Measurements from ENCODE around the gene RGS8.

The RGS8 gene

DNA sequence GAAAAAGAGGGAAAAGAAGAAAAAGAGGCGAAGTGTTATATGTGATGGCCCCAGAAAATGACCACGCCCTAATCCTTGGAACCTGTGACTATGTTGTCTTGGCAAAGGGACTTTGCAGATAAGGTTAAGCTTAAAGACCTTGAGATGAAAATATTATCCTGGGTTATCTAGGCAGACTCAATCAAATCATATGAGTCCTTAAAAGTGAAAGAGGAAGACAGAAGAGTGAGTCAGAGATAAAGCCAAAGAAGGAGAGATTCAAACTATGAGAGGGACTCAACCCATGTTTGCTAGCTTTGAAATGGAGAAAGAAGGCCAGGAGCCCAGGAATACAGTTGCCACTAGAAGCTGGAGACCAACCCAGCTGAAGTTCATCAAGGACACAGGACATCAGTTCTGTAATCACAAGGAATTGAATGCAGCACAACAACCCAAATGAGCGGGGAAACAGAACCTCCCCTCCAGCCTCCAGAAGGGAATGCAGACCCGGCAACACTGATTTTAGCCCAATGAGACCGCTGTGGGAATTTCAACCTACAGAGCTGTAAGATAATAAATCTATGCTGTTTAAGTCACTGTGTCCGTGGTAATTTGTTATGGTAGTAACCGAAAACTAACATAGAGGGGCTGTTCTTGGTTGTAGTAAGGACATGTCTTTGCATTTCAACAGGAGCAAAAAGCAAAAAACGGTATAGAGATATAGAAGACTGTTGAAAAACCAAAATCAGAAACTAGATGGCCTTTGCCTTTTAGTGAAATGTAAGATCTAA lies 4.2 kb upstream of the RGS8 start:
- H3K4me3 ChIP-seq (ENCODE audit: control insufficient read depth, low read depth, low read length) = no peak overlapping the region
- TF ChIP-seq, protein P1, sequence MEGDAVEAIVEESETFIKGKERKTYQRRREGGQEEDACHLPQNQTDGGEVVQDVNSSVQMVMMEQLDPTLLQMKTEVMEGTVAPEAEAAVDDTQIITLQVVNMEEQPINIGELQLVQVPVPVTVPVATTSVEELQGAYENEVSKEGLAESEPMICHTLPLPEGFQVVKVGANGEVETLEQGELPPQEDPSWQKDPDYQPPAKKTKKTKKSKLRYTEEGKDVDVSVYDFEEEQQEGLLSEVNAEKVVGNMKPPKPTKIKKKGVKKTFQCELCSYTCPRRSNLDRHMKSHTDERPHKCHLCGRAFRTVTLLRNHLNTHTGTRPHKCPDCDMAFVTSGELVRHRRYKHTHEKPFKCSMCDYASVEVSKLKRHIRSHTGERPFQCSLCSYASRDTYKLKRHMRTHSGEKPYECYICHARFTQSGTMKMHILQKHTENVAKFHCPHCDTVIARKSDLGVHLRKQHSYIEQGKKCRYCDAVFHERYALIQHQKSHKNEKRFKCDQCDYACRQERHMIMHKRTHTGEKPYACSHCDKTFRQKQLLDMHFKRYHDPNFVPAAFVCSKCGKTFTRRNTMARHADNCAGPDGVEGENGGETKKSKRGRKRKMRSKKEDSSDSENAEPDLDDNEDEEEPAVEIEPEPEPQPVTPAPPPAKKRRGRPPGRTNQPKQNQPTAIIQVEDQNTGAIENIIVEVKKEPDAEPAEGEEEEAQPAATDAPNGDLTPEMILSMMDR (IDR thresholded peaks at IDR 0.05; ENCODE audit: control insufficient read depth, insufficient read depth, low read depth, low read length, missing control alignments) = no peak
- DNase-seq (ENCODE audit: low read depth) = no peak

GRCh38 chr1:182687361-182687760 lies 3.0 kb upstream of the RGS8 start:
- TF ChIP-seq, protein P1 (IDR thresholded peaks at IDR 0.05; ENCODE audit: control insufficient read depth, insufficient read depth, low read depth, low read length, missing control alignments) = no peak
- no peak for DNase-seq (ENCODE audit: low read depth)
- H3K4me3 ChIP-seq (ENCODE audit: control insufficient read depth, low read depth, low read length) = no peak overlapping the region

DNA sequence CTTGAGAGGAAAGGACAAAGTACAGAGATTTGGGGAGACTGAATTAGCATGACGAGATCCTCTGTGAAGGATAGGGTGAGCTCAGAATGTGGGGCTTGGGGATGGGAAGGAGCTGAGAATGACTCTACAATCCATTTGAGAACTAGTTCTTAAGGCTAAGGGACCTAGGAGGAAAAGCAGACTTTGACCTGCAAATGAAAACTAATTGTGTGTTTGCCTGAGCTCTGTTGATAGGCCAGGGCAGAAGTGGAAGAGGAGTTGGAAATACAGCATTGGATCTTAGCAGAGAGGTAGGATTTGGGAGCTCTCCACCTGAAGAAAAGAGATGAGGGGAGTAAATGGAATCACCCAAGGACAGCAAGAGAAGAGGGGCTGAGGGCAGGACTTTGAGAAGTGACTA lies 2.1 kb upstream of the RGS8 start:
- no peak for DNase-seq (ENCODE audit: low read depth)
- H3K4me3 ChIP-seq (ENCODE audit: control insufficient read depth, low read depth, low read length) = no peak overlapping the region
- TF ChIP-seq, protein P1 (IDR thresholded peaks at IDR 0.05; ENCODE audit: control insufficient read depth, insufficient read depth, low read depth, low read length, missing control alignments) = no peak

DNA sequence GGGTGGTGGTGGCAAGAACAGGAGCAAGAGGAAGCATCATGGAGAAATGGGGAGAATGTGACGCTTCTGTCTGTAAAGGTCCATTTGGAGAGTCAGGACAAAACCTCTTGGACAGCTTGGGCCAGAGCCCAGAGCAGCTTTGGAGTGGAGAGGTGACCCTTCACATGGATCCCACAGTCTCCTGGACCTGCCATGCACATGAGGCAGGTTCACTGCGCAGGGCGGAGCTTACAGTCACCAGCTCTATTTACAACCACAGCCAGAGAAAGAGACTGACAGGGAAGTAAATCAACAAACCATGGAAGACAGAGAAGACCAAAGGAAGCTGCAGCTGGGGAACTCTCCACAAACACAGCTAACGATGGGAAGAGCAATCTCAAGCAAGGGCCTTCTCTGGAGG lies 828 bp upstream of the RGS8 start:
- DNase-seq (ENCODE audit: low read depth) = no peak
- TF ChIP-seq, protein P1 (IDR thresholded peaks at IDR 0.05; ENCODE audit: control insufficient read depth, insufficient read depth, low read depth, low read length, missing control alignments) = no peak
- no peak overlapping the region for H3K4me3 ChIP-seq (ENCODE audit: control insufficient read depth, low read depth, low read length)

GRCh38 chr1:182682898-182683501 lies 1.4 kb downstream of the RGS8 start:
- TF ChIP-seq, protein P1 (IDR thresholded peaks at IDR 0.05; ENCODE audit: control insufficient read depth, insufficient read depth, low read depth, low read length, missing control alignments) = no peak
- DNase-seq (ENCODE audit: low read depth) = no peak
- H3K4me3 ChIP-seq (ENCODE audit: control insufficient read depth, low read depth, low read length) = no peak overlapping the region

DNA sequence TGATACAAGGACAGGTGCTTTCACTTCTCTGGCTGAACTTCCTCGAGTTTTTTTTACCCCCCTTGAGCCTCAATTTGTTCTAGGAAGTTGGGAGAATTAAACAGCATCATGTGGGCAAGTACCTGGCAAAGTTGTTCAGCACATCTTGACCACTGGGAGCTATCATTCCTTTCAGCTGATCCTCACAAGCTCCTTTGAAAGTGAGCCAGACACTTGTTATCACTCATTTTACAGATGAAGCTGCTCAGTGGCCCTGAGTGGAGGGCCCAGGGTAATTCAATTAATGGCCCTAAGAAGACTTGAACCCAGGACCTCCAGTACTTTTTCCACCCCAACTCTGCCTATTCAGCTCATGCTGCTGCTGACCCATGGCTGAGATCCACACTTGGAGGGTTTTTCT lies 2.0 kb downstream of the RGS8 start:
- DNase-seq (ENCODE audit: low read depth) = no peak
- H3K4me3 ChIP-seq (ENCODE audit: control insufficient read depth, low read depth, low read length) = no peak overlapping the region
- TF ChIP-seq, protein P1 (IDR thresholded peaks at IDR 0.05; ENCODE audit: control insufficient read depth, insufficient read depth, low read depth, low read length, missing control alignments) = no peak

Measured in AG09309 (cell line).